ENCODE measurements around the gene SEC63.
"Not testable (repeated sequence)": the region's sequence is repeated elsewhere in the genome, so short reads cannot be mapped to it uniquely, and the experiment has no call there.

SEC63 gene

GRCh38 chr6:107971181-107971580 is 13.2 kb upstream of the SEC63 start:
- no peak for DNase-seq

GRCh38 chr6:107970255-107970654 is 12.2 kb upstream of the SEC63 start:
- DNase-seq = no peak

GRCh38 chr6:107968081-107968480 is 10.1 kb upstream of the SEC63 start:
- no peak for DNase-seq

GRCh38 chr6:107965746-107966145 is 7.7 kb upstream of the SEC63 start:
- DNase-seq = no peak

GRCh38 chr6:107962723-107963122 is 4.7 kb upstream of the SEC63 start:
- DNase-seq = no peak

GRCh38 chr6:107959392-107959791 is 1.4 kb upstream of the SEC63 start:
- DNase-seq = peak; percentile 50

GRCh38 chr6:107958689-107959362 is 818 bp upstream of the SEC63 start:
- peak; percentile 51 for DNase-seq

GRCh38 chr6:107957308-107957908 is 600 bp downstream of the SEC63 start:
- peak; percentile 78 for DNase-seq

GRCh38 chr6:107956586-107957307 is 1.3 kb downstream of the SEC63 start:
- DNase-seq = peak; percentile 42

- no peak for DNase-seq
Measured at GRCh38 chr6:107956181-107956580, 1.8 kb downstream of the SEC63 start.

- DNase-seq = not testable (repeated sequence)
Measured at GRCh38 chr6:107953858-107954414, 4.1 kb downstream of the SEC63 start.

GRCh38 chr6:107943626-107944439 is 14.2 kb downstream of the SEC63 start:
- no peak for DNase-seq

GRCh38 chr6:107942142-107942541 is 15.9 kb downstream of the SEC63 start:
- no peak for DNase-seq

GRCh38 chr6:107941627-107942026 is 16.4 kb downstream of the SEC63 start:
- no peak for DNase-seq

GRCh38 chr6:107941199-107941598 is 16.8 kb downstream of the SEC63 start:
- DNase-seq = no peak

- DNase-seq = not testable (repeated sequence)
Measured at GRCh38 chr6:107936910-107937292, 21.1 kb downstream of the SEC63 start.

GRCh38 chr6:107936162-107936909 is 21.7 kb downstream of the SEC63 start:
- DNase-seq = no peak

- not testable (repeated sequence) for DNase-seq
Measured at GRCh38 chr6:107934229-107934628, 23.8 kb downstream of the SEC63 start.

GRCh38 chr6:107932580-107932979 is 25.4 kb downstream of the SEC63 start:
- no peak for DNase-seq

GRCh38 chr6:107931894-107932293 is 26.1 kb downstream of the SEC63 start:
- DNase-seq = no peak

- DNase-seq = no peak
Measured at GRCh38 chr6:107928984-107929383, 29.0 kb downstream of the SEC63 start.
